ENCODE results near the gene BEST1.
"Not testable (repeated sequence)": the region's sequence is repeated elsewhere in the genome, so short reads cannot be mapped to it uniquely, and the experiment has no call there.

BEST1 gene

GRCh38 chr11:61980783-61981541, 30.8 kb downstream of the BEST1 start:
- DNase-seq = no peak

DNA sequence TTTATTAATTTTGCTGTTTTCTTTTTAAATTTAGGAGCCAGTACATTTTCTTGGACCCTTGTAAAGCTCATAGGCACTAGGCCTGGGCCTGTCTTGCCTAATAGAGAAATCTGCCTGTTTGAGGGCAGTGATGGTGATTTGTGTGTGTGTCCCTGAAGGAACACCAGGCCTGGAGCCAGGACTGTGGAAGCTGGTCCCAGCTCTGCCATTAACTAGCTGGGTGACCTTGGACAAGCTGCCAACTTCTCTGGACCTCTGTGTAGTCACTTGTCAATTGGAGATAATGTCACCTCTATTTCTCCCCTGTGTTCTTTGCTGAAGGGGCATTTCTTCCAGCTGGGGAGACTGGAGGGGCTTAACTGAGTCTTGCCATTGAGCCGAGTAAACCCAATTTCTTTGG, 33.3 kb downstream of the BEST1 start:
- no peak for DNase-seq

- no peak for DNase-seq
Observed at GRCh38 chr11:61985869-61986268, 35.7 kb downstream of the BEST1 start.

DNA sequence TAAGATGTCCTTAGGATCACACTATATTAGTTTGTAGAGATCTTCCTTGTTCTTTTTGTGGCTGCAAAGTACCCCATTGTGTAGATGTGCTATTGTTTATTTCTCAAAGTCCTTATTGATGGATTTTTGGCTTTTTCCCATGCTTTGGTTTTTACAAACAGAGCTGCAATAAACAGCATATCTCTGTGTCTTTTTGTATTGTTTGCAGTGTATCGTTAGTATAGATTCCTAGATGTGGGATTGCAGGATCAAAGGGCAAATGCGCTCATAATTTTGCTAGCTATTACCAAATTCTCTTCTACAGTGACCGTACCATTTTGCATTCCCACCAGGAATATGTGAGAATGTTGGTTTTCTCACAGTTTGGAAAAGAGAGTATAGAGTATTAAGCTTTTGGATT, 44.8 kb downstream of the BEST1 start:
- DNase-seq = no peak

DNA sequence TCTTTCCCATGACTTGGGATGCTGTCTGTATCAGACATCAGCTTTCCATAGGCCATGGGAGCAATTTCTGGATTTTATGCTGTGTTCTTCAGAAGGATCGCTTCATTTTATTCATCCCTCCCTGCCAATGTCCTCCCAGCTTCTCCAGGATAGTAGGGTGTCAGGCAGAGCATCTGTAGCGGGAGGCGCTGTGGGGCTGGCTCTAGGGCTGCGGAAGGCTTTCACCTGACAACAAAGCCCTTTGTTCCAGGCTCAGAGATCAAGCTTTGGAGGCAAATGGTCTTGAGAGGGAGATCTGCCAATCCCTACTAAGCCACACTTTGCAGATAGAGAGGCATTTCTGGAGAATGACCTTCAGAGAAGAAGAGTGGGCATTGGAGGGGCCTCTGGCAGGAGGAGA, 46.8 kb downstream of the BEST1 start:
- no peak for DNase-seq

- DNase-seq = no peak
Observed at GRCh38 chr11:61999141-61999975, 49.2 kb downstream of the BEST1 start.

GRCh38 chr11:62000539-62001446, 50.6 kb downstream of the BEST1 start:
- no peak for DNase-seq

GRCh38 chr11:62001450-62002191, 51.5 kb downstream of the BEST1 start:
- no peak for DNase-seq

- not testable (repeated sequence) for DNase-seq
Observed at GRCh38 chr11:62002283-62002682, 52.1 kb downstream of the BEST1 start.

DNA sequence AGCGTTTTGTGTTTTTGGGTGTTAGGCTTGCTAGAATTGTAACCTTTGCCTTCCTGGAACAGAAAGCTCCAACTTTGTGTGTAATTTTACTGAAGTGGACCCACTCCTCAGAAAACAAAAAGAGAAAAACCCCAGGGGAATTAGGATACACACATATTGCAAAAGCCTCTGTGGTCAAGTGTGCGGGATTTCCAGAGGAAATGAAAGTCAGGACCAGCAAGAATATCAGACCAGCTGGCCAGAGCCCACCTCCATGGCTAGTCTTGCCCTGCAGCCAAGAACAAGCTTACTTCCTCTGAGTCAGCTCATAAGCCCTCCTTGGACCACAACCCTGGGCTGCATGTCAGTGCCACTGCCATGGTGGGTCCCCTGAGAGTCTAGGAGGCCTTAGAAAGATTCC, 54.3 kb downstream of the BEST1 start:
- DNase-seq = no peak

DNA sequence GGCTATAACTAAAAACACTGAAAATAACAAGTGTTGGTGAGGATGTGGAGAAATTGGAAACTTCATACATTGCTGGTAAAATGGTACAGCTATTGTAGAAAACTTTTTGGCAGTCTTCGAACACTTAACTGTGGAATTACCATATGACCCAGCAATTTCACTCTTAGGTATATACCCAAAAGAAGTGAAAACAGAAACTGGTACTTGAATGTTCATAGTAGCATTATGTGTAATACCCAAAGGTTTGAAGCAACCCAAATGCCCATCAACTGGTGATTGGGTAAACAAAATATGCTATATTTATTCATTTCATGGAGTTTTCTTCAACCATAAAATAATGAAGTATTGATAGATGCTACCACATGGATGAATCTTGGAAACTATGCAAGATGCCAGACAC, 58.0 kb downstream of the BEST1 start:
- DNase-seq = no peak

GRCh38 chr11:62010935-62011528, 60.9 kb downstream of the BEST1 start:
- DNase-seq = no peak

DNA sequence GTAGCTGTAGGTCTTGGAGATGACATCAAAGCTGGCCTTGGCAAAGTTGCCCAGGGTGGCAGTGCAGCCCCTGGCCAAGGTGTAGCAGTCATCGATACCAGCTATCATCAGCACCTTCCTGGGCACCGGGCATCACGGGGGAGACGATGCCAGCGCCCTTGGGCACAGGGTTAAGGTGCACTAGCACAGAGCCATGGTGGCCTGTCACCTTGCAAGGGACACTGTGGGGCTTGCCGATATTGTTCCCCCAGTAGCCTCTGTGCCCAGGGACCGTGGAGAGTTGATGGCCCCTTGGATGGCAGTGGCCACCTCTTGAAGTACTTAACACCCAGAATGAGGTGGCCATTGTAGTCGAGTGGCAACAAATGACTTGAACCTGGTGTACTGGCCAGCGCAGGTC, 61.7 kb downstream of the BEST1 start:
- no peak for DNase-seq

DNA sequence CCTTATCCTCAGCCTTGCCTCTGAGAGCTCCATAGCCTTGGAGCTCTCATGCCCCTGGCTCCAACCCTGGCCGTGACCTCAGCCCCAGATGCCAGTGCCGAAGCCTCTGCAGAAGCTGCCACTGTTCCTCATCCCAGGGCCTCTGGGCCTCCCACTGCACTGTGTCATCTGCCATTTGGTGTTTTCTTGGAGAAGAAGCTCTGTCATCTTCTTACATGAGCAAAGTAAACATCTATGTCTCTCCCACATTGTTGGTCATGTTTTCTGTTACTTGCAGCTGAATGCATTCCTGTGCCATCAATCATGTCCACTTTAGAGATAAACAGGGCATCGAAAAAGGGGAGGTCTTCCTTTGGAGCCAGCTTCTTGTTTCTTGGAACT, 62.3 kb downstream of the BEST1 start:
- DNase-seq = no peak

- no peak for DNase-seq
Observed at GRCh38 chr11:62012832-62013461, 62.8 kb downstream of the BEST1 start.

Data from NCI-H1436 (cell line).